HEK293 (cell line): Measurements from ENCODE around the gene COL5A2.

Experiments
- CTCF ChIA-PET: fragments of 350-600 bp; formaldehyde crosslinking; extraction: SDS; loops from one replicate; lab custom pipeline; 2021; ENCODE audit warnings: antibody characterized with exemption; lab: Yijun Ruan, JAX
- POLR2A ChIA-PET: fragments of 300-600 bp; formaldehyde crosslinking; extraction: SDS; loops from one replicate; lab custom pipeline; 2020; ENCODE audit warnings: antibody characterized with exemption, inconsistent platforms; lab: Yijun Ruan, JAX
- H3K27ac ChIP-seq: fragments of 200-500 bp; sonication (Bioruptor generic); 2 replicates; pipeline ENCODE4 v1.5.1; 2014; ENCODE audit warnings: low read depth, low read length, control low read depth, inconsistent platforms; ENCODE audit errors: extremely low read depth
- H3K36me3 ChIP-seq, 2 experiments: fragments of 200-500 bp in 1 of 2; sonication (Bioruptor generic) in 1 of 2; 1 replicate in 1 of 2; 2 replicates in 1 of 2; pipeline ENCODE4 v1.5.1; 2014 to 2017; ENCODE audit warnings: inconsistent platforms in 2 of 2, low read length in 2 of 2; ENCODE audit not compliant: control insufficient read depth in 2 of 2, insufficient read depth in 1 of 2
- H3K4me1 ChIP-seq: fragments of 200-500 bp; sonication (Bioruptor generic); 2 replicates; pipeline ENCODE4 v1.5.1; 2014; ENCODE audit warnings: mild to moderate bottlenecking, low read length, inconsistent platforms; ENCODE audit not compliant: control insufficient read depth, insufficient read depth
- H3K4me3 ChIP-seq: 2 replicates; pipeline ENCODE4 v1.5.1; 2011; ENCODE audit warnings: low read depth, mild to moderate bottlenecking, control low read depth, low read length, moderate library complexity
- H3K9me3 ChIP-seq: fragments of 200-500 bp; sonication (Bioruptor generic); 2 replicates; pipeline ENCODE4 v1.5.1; 2014; ENCODE audit warnings: low read depth, low read length, inconsistent platforms; ENCODE audit not compliant: control insufficient read depth, insufficient read depth
- AEBP2 ChIP-seq: fragments of 450-650 bp; formaldehyde crosslinking; IDR thresholded peaks from 2 replicates; pipeline ENCODE4 v1.5.1; 2016; ENCODE audit warnings: missing biosample characterization, missing genetic modification characterization, borderline replicate concordance
- BCL6B ChIP-seq: fragments of 450-650 bp; formaldehyde crosslinking; IDR thresholded peaks from 2 replicates; pipeline ENCODE4 v1.5.1; 2017; ENCODE audit warnings: missing biosample characterization, missing genetic modification characterization
- KLF1 ChIP-seq: fragments of 450-650 bp; formaldehyde crosslinking; IDR thresholded peaks from 2 replicates; pipeline ENCODE4 v1.5.1; 2016; ENCODE audit warnings: missing biosample characterization, missing genetic modification characterization
- KLF10 ChIP-seq: fragments of 450-650 bp; IDR thresholded peaks from 2 replicates; pipeline ENCODE4 v1.5.1; 2018; ENCODE audit warnings: missing biosample characterization, mild to moderate bottlenecking, missing genetic modification characterization
- RBAK ChIP-seq: fragments of 450-650 bp; formaldehyde crosslinking; IDR thresholded peaks from 2 replicates; pipeline ENCODE4 v1.5.1; 2016; ENCODE audit warnings: missing biosample characterization, missing genetic modification characterization
- REST ChIP-seq: fragments of 450-650 bp; formaldehyde crosslinking; IDR thresholded peaks from 2 replicates; pipeline ENCODE4 v1.5.1; 2016; ENCODE audit warnings: missing biosample characterization, missing genetic modification characterization
- SETDB1 ChIP-seq: IDR thresholded peaks from one replicate; pipeline ENCODE4 v1.6.1; 2017; ENCODE audit warnings: mild to moderate bottlenecking, low read length, moderate library complexity, mixed read lengths; ENCODE audit not compliant: insufficient read length
- ZBTB17 ChIP-seq: fragments of 450-650 bp; formaldehyde crosslinking; IDR thresholded peaks from 2 replicates; pipeline ENCODE4 v1.5.1; 2016; ENCODE audit warnings: missing biosample characterization, missing genetic modification characterization
- ZBTB20 ChIP-seq: fragments of 450-650 bp; formaldehyde crosslinking; IDR thresholded peaks from 2 replicates; pipeline ENCODE4 v1.5.1; 2016; ENCODE audit warnings: missing biosample characterization, missing genetic modification characterization
- ZBTB21 ChIP-seq: fragments of 450-650 bp; formaldehyde crosslinking; IDR thresholded peaks from 2 replicates; pipeline ENCODE4 v1.5.1; 2017; ENCODE audit warnings: missing biosample characterization, missing genetic modification characterization
- ZBTB6 ChIP-seq: fragments of 450-650 bp; formaldehyde crosslinking; IDR thresholded peaks from 2 replicates; pipeline ENCODE4 v1.5.1; 2017; ENCODE audit warnings: missing biosample characterization, missing genetic modification characterization
- ZNF146 ChIP-seq: fragments of 450-650 bp; formaldehyde crosslinking; IDR thresholded peaks from 2 replicates; pipeline ENCODE4 v1.5.1; 2016; ENCODE audit warnings: missing biosample characterization, missing genetic modification characterization
- ZNF148 ChIP-seq: fragments of 450-650 bp; formaldehyde crosslinking; IDR thresholded peaks from 2 replicates; pipeline ENCODE4 v1.5.0; 2017; ENCODE audit warnings: missing biosample characterization, missing genetic modification characterization, borderline replicate concordance
- ZNF174 ChIP-seq: fragments of 450-650 bp; formaldehyde crosslinking; IDR thresholded peaks from 2 replicates; pipeline ENCODE4 v1.5.0; 2017; ENCODE audit warnings: missing biosample characterization, mild to moderate bottlenecking, missing genetic modification characterization
- ZNF2 ChIP-seq: fragments of 450-650 bp; formaldehyde crosslinking; IDR thresholded peaks from 2 replicates; pipeline ENCODE4 v1.5.1; 2016; ENCODE audit warnings: missing biosample characterization, missing genetic modification characterization
- ZNF292 ChIP-seq: fragments of 450-650 bp; formaldehyde crosslinking; IDR thresholded peaks from 2 replicates; pipeline ENCODE4 v1.5.1; 2016; ENCODE audit warnings: low read depth, missing biosample characterization, missing genetic modification characterization, borderline replicate concordance
- ZNF404 ChIP-seq: fragments of 450-650 bp; formaldehyde crosslinking; IDR thresholded peaks from 2 replicates; pipeline ENCODE4 v1.5.1; 2017; ENCODE audit warnings: missing biosample characterization, missing genetic modification characterization
- ZNF416 ChIP-seq: fragments of 450-650 bp; formaldehyde crosslinking; IDR thresholded peaks from 2 replicates; pipeline ENCODE4 v1.5.1; 2016; ENCODE audit warnings: missing biosample characterization, missing genetic modification characterization
- ZNF48 ChIP-seq: fragments of 450-650 bp; formaldehyde crosslinking; IDR thresholded peaks from 2 replicates; pipeline ENCODE4 v1.5.1; 2016; ENCODE audit warnings: missing biosample characterization, missing genetic modification characterization
- ZNF530 ChIP-seq: fragments of 450-650 bp; formaldehyde crosslinking; IDR thresholded peaks from 2 replicates; pipeline ENCODE4 v1.5.1; 2016; ENCODE audit warnings: low read depth, missing biosample characterization, missing genetic modification characterization
- ZNF664 ChIP-seq: fragments of 450-650 bp; formaldehyde crosslinking; IDR thresholded peaks from 2 replicates; pipeline ENCODE4 v1.5.1; 2016; ENCODE audit warnings: missing biosample characterization, missing genetic modification characterization
- ZNF704 ChIP-seq: fragments of 450-650 bp; formaldehyde crosslinking; IDR thresholded peaks from 2 replicates; pipeline ENCODE4 v1.5.1; 2016; ENCODE audit warnings: missing biosample characterization, missing genetic modification characterization
- ZNF747 ChIP-seq: fragments of 450-650 bp; formaldehyde crosslinking; IDR thresholded peaks from 2 replicates; pipeline ENCODE4 v1.5.1; 2016; ENCODE audit warnings: missing biosample characterization, missing genetic modification characterization

COL5A2 gene

GRCh38 chr2:189157939-189158338 is 21.6 kb downstream of the COL5A2 start:
- Histone ChIP-seq H3K4me1 (no peaks in the 10 kb centered on the region), H3K9me3 (no peaks in the 10 kb centered on the region), H3K36me3 (no peaks in the 10 kb centered on the region), H3K4me3 (no peak overlapping the region), H3K27ac (no peak overlapping the region)
- ChIA-PET CTCF (interaction anchor here (0.6 to 1.0 kb wide), 2 partner anchors 15 to 19 kb away, joined by 3 read pairs; no protein-coding TSS in a partner anchor), POLR2A (no interaction called here)
- TF ChIP-seq ZNF292 (tag by site-specific recombination) (no peak), ZBTB17 (tag by site-specific recombination) (no peak), REST (tag by site-specific recombination) (no peak), KLF1 (no peak), BCL6B (no peak), ZBTB20 (tag by site-specific recombination) (no peak), AEBP2 (tag by site-specific recombination) (no peak), KLF10 (tag by site-specific recombination) (no peak), ZNF2 (tag by site-specific recombination) (no peak), ZNF747 (no peak), ZNF148 (tag by site-specific recombination) (no peak)

- no peaks in the 10 kb centered on the region for H3K4me1 ChIP-seq
- TF ChIP-seq SETDB1, result no peak
- TF ChIP-seq ZNF146 (tag by site-specific recombination), result no peak
- no peak for TF ChIP-seq ZNF48 (tag by site-specific recombination)
- TF ChIP-seq ZNF404, result no peak
- no peak for TF ChIP-seq ZBTB21
- TF ChIP-seq ZNF664 (tag by site-specific recombination), result no peak
- no peak for TF ChIP-seq ZNF416 (tag by site-specific recombination)
- TF ChIP-seq ZBTB6 (tag by site-specific recombination), result no peak
- no peak for TF ChIP-seq ZNF530 (tag by site-specific recombination)
- TF ChIP-seq RBAK, result no peak
- TF ChIP-seq ZNF704 (tag by site-specific recombination), result no peak
- TF ChIP-seq ZNF174 (tag by site-specific recombination), result no peak
Measured at GRCh38 chr2:189157456-189157855, 22.1 kb downstream of the COL5A2 start.

More at GRCh38 chr2:189157456-189157855, 22.1 kb downstream of the COL5A2 start:
- H3K27ac ChIP-seq, result no peak overlapping the region
- POLR2A ChIA-PET, result no interaction called here
- H3K4me3 ChIP-seq, result no peak overlapping the region
- CTCF ChIA-PET, result interaction anchor here (1.0 kb wide), 1 partner anchor 15 kb away, joined by 3 read pairs; no protein-coding TSS in a partner anchor
- H3K36me3 ChIP-seq, result no peaks in the 10 kb centered on the region
- H3K9me3 ChIP-seq, result no peaks in the 10 kb centered on the region
